ENCODE results near the gene MPV17L2.
A peak's percentile ranks its signal among the peaks of the same experiment; 100 is the strongest.
"Not testable (repeated sequence)": the region's sequence is repeated elsewhere in the genome, so short reads cannot be mapped to it uniquely, and the experiment has no call there.

MPV17L2 gene

GRCh38 chr19:18206018-18206417, 13.0 kb downstream of the MPV17L2 start:
- TF ChIP-seq CTCF (IDR thresholded peaks at IDR 0.05) = no peak
- Histone ChIP-seq H3K36me3 (no peaks in the 10 kb centered on the region), H3K4me1 (ENCODE audit: control insufficient read depth in 1 of 2, insufficient read depth in 1 of 2, low read depth in 1 of 2, low read length in 1 of 2) (peaks cover 24 to 26% of the 10 kb centered on the region in 2 experiments), H3K27ac (no peak overlapping the region), H3K4me3 (ENCODE audit: low read depth in 1 of 2, low read length in 1 of 2) (no peak overlapping the region), H3K27me3 (peaks cover 84% of the 10 kb centered on the region), H3K9me3 (no peaks in the 10 kb centered on the region)

- Histone ChIP-seq H3K4me3 (ENCODE audit: low read depth in 1 of 2, low read length in 1 of 2) (no peak overlapping the region), H3K9me3 (no peaks in the 10 kb centered on the region), H3K4me1 (ENCODE audit: control insufficient read depth in 1 of 2, insufficient read depth in 1 of 2, low read depth in 1 of 2, low read length in 1 of 2) (peaks cover 15 to 16% of the 10 kb centered on the region in 2 experiments), H3K36me3 (no peaks in the 10 kb centered on the region), H3K27me3 (peaks cover 70% of the 10 kb centered on the region), H3K27ac (no peak overlapping the region)
- TF ChIP-seq CTCF (IDR thresholded peaks at IDR 0.05) = peak; percentile 58
Measured at GRCh38 chr19:18208098-18208951, 15.3 kb downstream of the MPV17L2 start.

GRCh38 chr19:18209912-18210311, 16.9 kb downstream of the MPV17L2 start:
- not testable (repeated sequence) for H3K27ac ChIP-seq; H3K36me3 ChIP-seq; H3K4me1 ChIP-seq (ENCODE audit: control insufficient read depth in 1 of 2, insufficient read depth in 1 of 2, low read depth in 1 of 2, low read length in 1 of 2); H3K9me3 ChIP-seq; H3K4me3 ChIP-seq (ENCODE audit: low read depth in 1 of 2, low read length in 1 of 2)
- H3K27me3 ChIP-seq = peaks cover 67% of the 10 kb centered on the region

GRCh38 chr19:18211683-18212082, 18.7 kb downstream of the MPV17L2 start:
- H3K27me3 ChIP-seq = peaks cover 50% of the 10 kb centered on the region
- H3K36me3 ChIP-seq = no peaks in the 10 kb centered on the region
- no peak for TF ChIP-seq CTCF (IDR thresholded peaks at IDR 0.05)
- no peaks in the 10 kb centered on the region for H3K9me3 ChIP-seq
- H3K27ac ChIP-seq = no peak overlapping the region
- no peak overlapping the region for H3K4me3 ChIP-seq (ENCODE audit: low read depth in 1 of 2, low read length in 1 of 2)
- no peaks in the 10 kb centered on the region for H3K4me1 ChIP-seq (ENCODE audit: control insufficient read depth in 1 of 2, insufficient read depth in 1 of 2, low read depth in 1 of 2, low read length in 1 of 2)

- Histone ChIP-seq H3K4me1 (ENCODE audit: control insufficient read depth in 1 of 2, insufficient read depth in 1 of 2, low read depth in 1 of 2, low read length in 1 of 2) (no peaks in the 10 kb centered on the region), H3K4me3 (ENCODE audit: low read depth in 1 of 2, low read length in 1 of 2) (no peak overlapping the region), H3K36me3 (no peaks in the 10 kb centered on the region), H3K27me3 (peaks cover 38% of the 10 kb centered on the region), H3K27ac (no peak overlapping the region), H3K9me3 (no peaks in the 10 kb centered on the region)
- no peak for TF ChIP-seq CTCF (IDR thresholded peaks at IDR 0.05)
Measured at GRCh38 chr19:18214779-18215433, 21.9 kb downstream of the MPV17L2 start.

GRCh38 chr19:18216789-18217188, 23.8 kb downstream of the MPV17L2 start:
- Histone ChIP-seq H3K27ac (no peak overlapping the region), H3K9me3 (no peaks in the 10 kb centered on the region), H3K4me1 (ENCODE audit: control insufficient read depth in 1 of 2, insufficient read depth in 1 of 2, low read depth in 1 of 2, low read length in 1 of 2) (no peaks in the 10 kb centered on the region), H3K4me3 (ENCODE audit: low read depth in 1 of 2, low read length in 1 of 2) (no peak overlapping the region), H3K27me3 (peaks cover 38% of the 10 kb centered on the region), H3K36me3 (no peaks in the 10 kb centered on the region)
- TF ChIP-seq CTCF (IDR thresholded peaks at IDR 0.05) = no peak

Measured in neutrophil (primary cell).